H9 (cell line): ENCODE results near the gene SMYD2. TPM values are rescaled to one million over a fixed set of nuclear protein-coding genes. Genes with fewer than 3 reads are reported as not detected.

Experiments
- DNase-seq: peaks from one replicate; pipeline ENCODE4 v3.0.0-alpha.2; 2017
- H2AFZ ChIP-seq: one replicate; pipeline ENCODE4 v1.6.1; 2013; ENCODE audit warnings: mild to moderate bottlenecking, low read length, control low read depth, moderate library complexity
- H2AK5ac ChIP-seq: 2 replicates; pipeline ENCODE4 v1.6.1; 2013; ENCODE audit warnings: low read length, control low read depth, mixed read lengths; ENCODE audit not compliant: insufficient read length
- H2BK120ac ChIP-seq: one replicate; pipeline ENCODE4 v1.6.1; 2013; ENCODE audit warnings: low read depth, mild to moderate bottlenecking, low read length, control low read depth, inconsistent platforms; ENCODE audit not compliant: poor library complexity, severe bottlenecking
- H2BK12ac ChIP-seq: 2 replicates; pipeline ENCODE4 v1.6.1; 2013; ENCODE audit warnings: low read length, control low read depth, mixed read lengths, low read depth; ENCODE audit not compliant: insufficient read length
- H2BK15ac ChIP-seq: 2 replicates; pipeline ENCODE4 v1.6.1; 2013; ENCODE audit warnings: low read depth, low read length, control low read depth
- H2BK20ac ChIP-seq: one replicate; pipeline ENCODE4 v1.6.1; 2013; ENCODE audit warnings: low read depth, mild to moderate bottlenecking, low read length, control low read depth, inconsistent platforms; ENCODE audit not compliant: poor library complexity, severe bottlenecking
- H2BK5ac ChIP-seq: 2 replicates; pipeline ENCODE4 v1.6.1; 2013; ENCODE audit warnings: low read length, control low read depth, mixed read lengths; ENCODE audit not compliant: insufficient read length
- H3K14ac ChIP-seq: 2 replicates; pipeline ENCODE4 v1.6.1; 2013; ENCODE audit warnings: low read length, control low read depth; ENCODE audit not compliant: insufficient read depth
- H3K18ac ChIP-seq: 2 replicates; pipeline ENCODE4 v1.6.1; 2013; ENCODE audit warnings: low read depth, mild to moderate bottlenecking, mixed read lengths, low read length, control low read depth; ENCODE audit not compliant: insufficient read length
- H3K23ac ChIP-seq: 2 replicates; pipeline ENCODE4 v1.6.1; 2013; ENCODE audit warnings: low read length, control low read depth, mixed read lengths, low read depth; ENCODE audit not compliant: insufficient read length
- H3K23me2 ChIP-seq: 2 replicates; pipeline ENCODE4 v1.6.1; 2013; ENCODE audit warnings: low read depth, mild to moderate bottlenecking, mixed read lengths, low read length, control low read depth; ENCODE audit not compliant: insufficient read length, poor library complexity, severe bottlenecking
- H3K27ac ChIP-seq: 2 replicates; pipeline ENCODE4 v1.5.1; 2013; ENCODE audit warnings: low read length, control low read depth, mixed read lengths, low read depth; ENCODE audit not compliant: insufficient read length
- H3K27me3 ChIP-seq: 2 replicates; pipeline ENCODE4 v1.6.1; 2013; ENCODE audit warnings: low read length, control low read depth, inconsistent platforms; ENCODE audit not compliant: insufficient read depth
- H3K4ac ChIP-seq: 2 replicates; pipeline ENCODE4 v1.6.1; 2013; ENCODE audit warnings: low read depth, mild to moderate bottlenecking, control low read depth, inconsistent platforms, low read length, moderate library complexity
- H3K4me1 ChIP-seq: 2 replicates; pipeline ENCODE4 v1.6.1; 2013; ENCODE audit warnings: low read length, control low read depth, inconsistent platforms; ENCODE audit not compliant: insufficient read depth
- H3K4me2 ChIP-seq: 2 replicates; pipeline ENCODE4 v1.6.1; 2013; ENCODE audit warnings: low read length, control low read depth, mixed read lengths; ENCODE audit not compliant: insufficient read length, insufficient read depth
- H3K56ac ChIP-seq: 2 replicates; pipeline ENCODE4 v1.6.1; 2013; ENCODE audit warnings: low read depth, mild to moderate bottlenecking, mixed read lengths, low read length, control low read depth; ENCODE audit not compliant: insufficient read length
- H3K79me1 ChIP-seq: 2 replicates; pipeline ENCODE4 v1.6.1; 2013; ENCODE audit warnings: low read depth, mild to moderate bottlenecking, moderate library complexity, low read length, control low read depth, inconsistent platforms; ENCODE audit not compliant: insufficient read depth, poor library complexity, severe bottlenecking
- H3K79me2 ChIP-seq: 2 replicates; pipeline ENCODE4 v1.6.1; 2013; ENCODE audit warnings: low read length, control low read depth, inconsistent platforms; ENCODE audit not compliant: insufficient read depth
- H3K9ac ChIP-seq: 2 replicates; pipeline ENCODE4 v1.6.1; 2013; ENCODE audit warnings: low read length, control low read depth, mixed read lengths; ENCODE audit not compliant: insufficient read length; ENCODE audit errors: extremely low read depth
- H3K9me3 ChIP-seq: one replicate; pipeline ENCODE4 v1.6.1; 2013; ENCODE audit warnings: low read depth, low read length, inconsistent platforms; ENCODE audit not compliant: control insufficient read depth
- H3T11ph ChIP-seq: one replicate; pipeline ENCODE4 v1.6.1; 2013; ENCODE audit warnings: mild to moderate bottlenecking, low read length, control low read depth, inconsistent platforms
- H4K20me1 ChIP-seq: one replicate; pipeline ENCODE4 v1.6.1; 2013; ENCODE audit not compliant: control insufficient read depth, insufficient read length, insufficient read depth
- H4K5ac ChIP-seq: 2 replicates; pipeline ENCODE4 v1.6.1; 2013; ENCODE audit warnings: low read depth, mild to moderate bottlenecking, mixed read lengths, low read length, control low read depth; ENCODE audit not compliant: insufficient read length
- H4K8ac ChIP-seq: replicated peaks from 2 replicates; pipeline ENCODE4 v1.6.1; 2013; ENCODE audit warnings: low read length, control low read depth, mixed read lengths, low read depth; ENCODE audit not compliant: insufficient read length
- H4K91ac ChIP-seq: 2 replicates; pipeline ENCODE4 v1.6.1; 2013; ENCODE audit warnings: low read depth, mild to moderate bottlenecking, moderate library complexity, mixed read lengths, low read length, control low read depth; ENCODE audit not compliant: insufficient read length
- H3K27ac Mint-ChIP-seq, 3 experiments: 2 replicates in 2 of 3; 3 replicates in 1 of 3; pipeline ENCODE4 v1.8.0; 2020 to 2021; ENCODE audit warnings: mixed read lengths in 3 of 3, mild to moderate bottlenecking in 1 of 3, moderate library complexity in 1 of 3
- H3K27me3 Mint-ChIP-seq: 2 replicates; pipeline ENCODE4 v1.8.0; 2021; ENCODE audit warnings: low read depth, mild to moderate bottlenecking, moderate library complexity, mixed read lengths
- H3K36me3 Mint-ChIP-seq, 3 experiments: 2 replicates in 2 of 3; 3 replicates in 1 of 3; pipeline ENCODE4 v1.8.0; 2020 to 2021; ENCODE audit warnings: low read depth in 3 of 3, mixed read lengths in 3 of 3; ENCODE audit not compliant: insufficient read depth in 1 of 3
- H3K4me1 Mint-ChIP-seq, 2 experiments: 2 replicates each; pipeline ENCODE4 v1.8.0; 2020; ENCODE audit warnings: mixed read lengths in 2 of 2
- H3K4me3 Mint-ChIP-seq, 2 experiments: 2 replicates in 1 of 2; 3 replicates in 1 of 2; pipeline ENCODE4 v1.8.0; 2020 to 2021; ENCODE audit warnings: mild to moderate bottlenecking in 2 of 2, mixed read lengths in 2 of 2, moderate library complexity in 1 of 2
- H3K9me3 Mint-ChIP-seq, 2 experiments: 2 replicates in 1 of 2; 3 replicates in 1 of 2; pipeline ENCODE4 v1.8.0; 2020; ENCODE audit warnings: mild to moderate bottlenecking in 2 of 2, mixed read lengths in 2 of 2, moderate library complexity in 1 of 2
- WGBS: extraction: QIAGEN DNeasy Blood & Tissue Kit; methylation state at CpG from one replicate; pipeline ENCODE4 v1.1.7; 2013; ENCODE audit warnings: missing lambda C conversion rate, low lambda C conversion rate, mixed read lengths; ENCODE audit not compliant: insufficient read length; ENCODE audit errors: extremely low coverage; 5-methylcytosine and 5-hydroxymethylcytosine counted together
- total RNA-seq: library from RNA; stranded (reverse); gene quantifications from 2 replicates; pipeline ENCODE4 v1.2.1, GENCODE V29; 2021
- TF ChIP-seq, protein P1 (sequence below): fragments of 200-600 bp; sonication (generic); conservative IDR thresholded peaks from 3 replicates; pipeline ENCODE4 v1.8.0; 2021; ENCODE audit warnings: antibody characterized with exemption, mild to moderate bottlenecking

SMYD2 gene
- total RNA-seq, 1 experiment from 2014 or later = 10.9 TPM

DNA sequence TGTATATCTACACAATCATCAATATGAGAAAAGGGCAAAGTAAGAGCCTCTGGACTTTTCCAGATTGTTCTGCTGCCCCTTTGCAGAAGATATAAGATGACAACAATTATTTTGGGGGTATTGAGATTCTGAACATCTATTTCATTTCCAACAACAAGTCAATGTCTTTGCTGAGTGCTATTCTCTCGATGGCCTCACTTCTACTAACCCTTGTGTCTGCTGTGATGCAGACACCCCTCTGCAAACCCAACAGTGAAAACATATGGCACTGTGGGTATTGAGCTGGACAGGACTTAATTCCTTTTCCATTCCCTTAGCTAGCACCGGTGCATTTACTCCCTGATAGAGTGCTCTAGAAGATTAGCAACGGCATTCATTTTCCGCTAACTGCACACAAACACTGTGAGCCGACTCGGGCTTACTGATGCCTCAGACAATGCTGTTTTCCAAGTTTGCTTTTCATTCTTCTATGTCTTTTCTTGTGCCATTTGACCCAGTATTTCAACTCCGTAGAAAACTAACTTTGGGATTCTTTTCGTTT, 33.4 kb upstream of the SMYD2 start:
- Histone ChIP-seq H2BK120ac (no peak overlapping the region), H3K23me2 (no peaks in the 10 kb centered on the region), H3K4me2 (no peak overlapping the region), H3K56ac (no peak overlapping the region), H4K20me1 (no peaks in the 10 kb centered on the region), H2BK20ac (no peak overlapping the region), H3K79me2 (no peaks in the 10 kb centered on the region), H4K91ac (no peak overlapping the region), H3K27me3 (no peaks in the 10 kb centered on the region), H2BK15ac (no peak overlapping the region), H3K14ac (no peak overlapping the region), H2AK5ac (no peak overlapping the region), H3K4ac (no peak overlapping the region), H4K8ac (no peak overlapping the region), H3K18ac (no peak overlapping the region), H2BK12ac (no peak overlapping the region), H2AFZ (no peak overlapping the region), H3K9ac (no peak overlapping the region), H2BK5ac (no peak overlapping the region), H3T11ph (no peak overlapping the region), H3K23ac (no peak overlapping the region), H4K5ac (no peak overlapping the region), H3K27ac (no peak overlapping the region), H3K79me1 (no peaks in the 10 kb centered on the region), H3K9me3 (no peaks in the 10 kb centered on the region), H3K4me1 (peaks cover 12% of the 10 kb centered on the region)
- TF ChIP-seq, protein P1, sequence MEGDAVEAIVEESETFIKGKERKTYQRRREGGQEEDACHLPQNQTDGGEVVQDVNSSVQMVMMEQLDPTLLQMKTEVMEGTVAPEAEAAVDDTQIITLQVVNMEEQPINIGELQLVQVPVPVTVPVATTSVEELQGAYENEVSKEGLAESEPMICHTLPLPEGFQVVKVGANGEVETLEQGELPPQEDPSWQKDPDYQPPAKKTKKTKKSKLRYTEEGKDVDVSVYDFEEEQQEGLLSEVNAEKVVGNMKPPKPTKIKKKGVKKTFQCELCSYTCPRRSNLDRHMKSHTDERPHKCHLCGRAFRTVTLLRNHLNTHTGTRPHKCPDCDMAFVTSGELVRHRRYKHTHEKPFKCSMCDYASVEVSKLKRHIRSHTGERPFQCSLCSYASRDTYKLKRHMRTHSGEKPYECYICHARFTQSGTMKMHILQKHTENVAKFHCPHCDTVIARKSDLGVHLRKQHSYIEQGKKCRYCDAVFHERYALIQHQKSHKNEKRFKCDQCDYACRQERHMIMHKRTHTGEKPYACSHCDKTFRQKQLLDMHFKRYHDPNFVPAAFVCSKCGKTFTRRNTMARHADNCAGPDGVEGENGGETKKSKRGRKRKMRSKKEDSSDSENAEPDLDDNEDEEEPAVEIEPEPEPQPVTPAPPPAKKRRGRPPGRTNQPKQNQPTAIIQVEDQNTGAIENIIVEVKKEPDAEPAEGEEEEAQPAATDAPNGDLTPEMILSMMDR = no peak
- DNase-seq = no peak
- no peaks in the 10 kb centered on the region for H3K36me3 Mint-ChIP-seq
- H3K9me3 Mint-ChIP-seq = no peaks in the 10 kb centered on the region
- H3K4me1 Mint-ChIP-seq = peaks cover 14 to 17% of the 10 kb centered on the region in 2 experiments
- H3K27ac Mint-ChIP-seq = no peak overlapping the region; a peak in 1 of 7 replicates
- no CpG with 5 or more reads among the region's 8 CpGs for WGBS
- no peaks in the 10 kb centered on the region for H3K27me3 Mint-ChIP-seq
- no peak overlapping the region for H3K4me3 Mint-ChIP-seq
